H1 (cell line): Measurements from ENCODE around the gene ZNF648. TPM values are rescaled to one million over a fixed set of nuclear protein-coding genes. Genes with fewer than 3 reads are reported as not detected.

Experiments used
- CTCF ChIA-PET: fragments of 300-600 bp; sonication (Branson Sonifier 250); formaldehyde crosslinking; loops from one replicate; lab custom pipeline; 2021; ENCODE audit not compliant: partially characterized antibody; lab: Charles Lee
- POLR2A ChIA-PET: fragments of 300-600 bp; sonication (Branson Sonifier 250); formaldehyde crosslinking; loops from one replicate; lab custom pipeline; 2021; ENCODE audit warnings: inconsistent platforms; ENCODE audit not compliant: partially characterized antibody; lab: Charles Lee
- DNase-seq, 2 experiments: peaks; one replicate each; pipeline versions ENCODE4 v3.0.0 to v3.0.0-alpha.2; 2010 to 2022; ENCODE audit warnings: low spot score in 2 of 2, low read depth in 1 of 2, mixed read lengths in 1 of 2
- FAIRE-seq: peaks from 2 replicates; lab custom pipeline; 2011; peaks lifted over from hg19 to GRCh38; lab: Jason Lieb, UNC
- H2AFZ ChIP-seq: 2 replicates; pipeline ENCODE4 v1.8.1; 2012; ENCODE audit warnings: low read length, inconsistent platforms
- H2AK5ac ChIP-seq: 2 replicates; pipeline ENCODE4 v1.6.1; 2013; ENCODE audit warnings: low read depth, low read length
- H2BK120ac ChIP-seq: replicated peaks from 2 replicates; pipeline ENCODE3; 2013; ENCODE audit warnings: low read depth, low read length, inconsistent platforms
- H2BK12ac ChIP-seq: 2 replicates; pipeline ENCODE4 v1.6.1; 2013; ENCODE audit warnings: low read depth, low read length
- H2BK15ac ChIP-seq: 2 replicates; pipeline ENCODE4 v1.6.1; 2013; ENCODE audit warnings: low read length
- H2BK20ac ChIP-seq: 2 replicates; pipeline ENCODE4 v1.6.1; 2013; ENCODE audit warnings: low read length
- H2BK5ac ChIP-seq: 2 replicates; pipeline ENCODE4 v1.6.1; 2013; ENCODE audit warnings: low read depth, low read length
- H3K14ac ChIP-seq: 2 replicates; pipeline ENCODE4 v1.6.1; 2013; ENCODE audit warnings: inconsistent platforms; ENCODE audit not compliant: insufficient read length
- H3K18ac ChIP-seq: 2 replicates; pipeline ENCODE4 v1.6.1; 2013; ENCODE audit warnings: low read length; ENCODE audit errors: extremely low read depth
- H3K23ac ChIP-seq: 2 replicates; pipeline ENCODE4 v1.6.1; 2013; ENCODE audit warnings: inconsistent platforms; ENCODE audit not compliant: insufficient read length
- H3K23me2 ChIP-seq: 2 replicates; pipeline ENCODE4 v1.6.1; 2013; ENCODE audit warnings: low read depth, low read length
- H3K27ac ChIP-seq: 2 replicates; pipeline ENCODE4 v1.6.1; 2011; ENCODE audit warnings: low read depth, low read length, inconsistent platforms
- H3K27me3 ChIP-seq, 4 experiments: replicated peaks in 1 of 4; 1 replicate in 1 of 4; 2 replicates in 3 of 4; pipeline versions ENCODE4 v1.6.1 to v1.8.1; 2011 to 2013; ENCODE audit warnings: low read length in 3 of 4, mild to moderate bottlenecking in 3 of 4, inconsistent platforms in 2 of 4, mixed read lengths in 2 of 4, moderate library complexity in 1 of 4; ENCODE audit not compliant: control insufficient read depth in 3 of 4, insufficient read depth in 3 of 4; ENCODE audit errors: extremely low read depth in 1 of 4
- H3K36me3 ChIP-seq, 4 experiments: 2 replicates each; pipeline versions ENCODE4 v1.6.1 to v1.8.1; 2011 to 2013; ENCODE audit warnings: mild to moderate bottlenecking in 4 of 4, low read length in 3 of 4, moderate library complexity in 2 of 4, control low read depth in 1 of 4, inconsistent platforms in 1 of 4; ENCODE audit not compliant: insufficient read depth in 4 of 4, control insufficient read depth in 2 of 4
- H3K4ac ChIP-seq: replicated peaks from 2 replicates; pipeline ENCODE3; 2013; ENCODE audit warnings: low read length, low read depth, mixed read lengths, inconsistent platforms; ENCODE audit not compliant: insufficient read length
- H3K4me1 ChIP-seq, 4 experiments: replicated peaks in 1 of 4; 1 replicate in 1 of 4; 2 replicates in 3 of 4; pipeline versions ENCODE4 v1.6.1 to v1.8.1; 2011 to 2013; ENCODE audit warnings: low read length in 3 of 4, inconsistent platforms in 2 of 4, mixed read lengths in 1 of 4; ENCODE audit not compliant: insufficient read depth in 4 of 4, control insufficient read depth in 3 of 4
- H3K4me2 ChIP-seq, 2 experiments: 2 replicates each; pipeline versions ENCODE4 v1.6.1 to v1.8.1; 2011 to 2013; ENCODE audit warnings: low read depth in 2 of 2, low read length in 2 of 2, control low read depth in 1 of 2, inconsistent platforms in 1 of 2, mild to moderate bottlenecking in 1 of 2; ENCODE audit not compliant: insufficient read depth in 1 of 2
- H3K4me3 ChIP-seq, 4 experiments: fragments of 200-600, 300-600 bp in 1 of 4; sonication (generic), shearing (Covaris generic), sonication (Bioruptor Twin) in 1 of 4; 2 replicates each; pipeline versions ENCODE4 v1.5.1 to v1.8.1; 2011 to 2016; ENCODE audit warnings: low read length in 4 of 4, low read depth in 3 of 4, control low read depth in 2 of 4, inconsistent platforms in 2 of 4, mild to moderate bottlenecking in 2 of 4, mixed read lengths in 1 of 4, moderate library complexity in 1 of 4; ENCODE audit not compliant: insufficient read depth in 2 of 4; ENCODE audit errors: extremely low read depth in 1 of 4
- H3K56ac ChIP-seq: replicated peaks from 2 replicates; pipeline ENCODE3; 2013; ENCODE audit warnings: low read depth, mild to moderate bottlenecking, mixed read lengths, low read length, inconsistent platforms; ENCODE audit not compliant: insufficient read length
- H3K79me1 ChIP-seq: 2 replicates; pipeline ENCODE4 v1.6.1; 2013; ENCODE audit warnings: low read depth, low read length, control low read depth
- H3K79me2 ChIP-seq, 2 experiments: 2 replicates each; pipeline versions ENCODE4 v1.6.1 to v1.8.1; 2012 to 2013; ENCODE audit warnings: low read length in 2 of 2, mild to moderate bottlenecking in 2 of 2, inconsistent platforms in 1 of 2; ENCODE audit not compliant: insufficient read depth in 2 of 2, control insufficient read depth in 1 of 2
- H3K9ac ChIP-seq, 4 experiments: replicated peaks in 1 of 4; 1 replicate in 1 of 4; 2 replicates in 3 of 4; pipeline versions ENCODE4 v1.6.1 to v1.8.1; 2011 to 2013; ENCODE audit warnings: low read depth in 3 of 4, low read length in 3 of 4, control low read depth in 2 of 4, mild to moderate bottlenecking in 2 of 4, moderate library complexity in 2 of 4, inconsistent platforms in 1 of 4; ENCODE audit errors: extremely low read depth in 1 of 4
- H3K9me3 ChIP-seq, 2 experiments: 2 replicates each; pipeline versions ENCODE4 v1.6.1 to v1.8.1; 2012 to 2013; ENCODE audit warnings: mild to moderate bottlenecking in 2 of 2, moderate library complexity in 2 of 2, control low read depth in 1 of 2, inconsistent platforms in 1 of 2, low read depth in 1 of 2, low read length in 1 of 2, mixed read lengths in 1 of 2; ENCODE audit not compliant: insufficient read depth in 2 of 2
- H4K20me1 ChIP-seq, 2 experiments: replicated peaks in 1 of 2; 2 replicates each; pipeline versions ENCODE3 to v1.8.1; 2011 to 2013; ENCODE audit warnings: inconsistent platforms in 2 of 2, low read length in 2 of 2, mild to moderate bottlenecking in 1 of 2; ENCODE audit not compliant: insufficient read depth in 2 of 2, control insufficient read depth in 1 of 2
- H4K5ac ChIP-seq: 2 replicates; pipeline ENCODE4 v1.6.1; 2013; ENCODE audit warnings: low read length, low read depth, mixed read lengths, inconsistent platforms; ENCODE audit not compliant: insufficient read length
- H4K8ac ChIP-seq: 2 replicates; pipeline ENCODE4 v1.8.0; 2013; ENCODE audit warnings: mild to moderate bottlenecking, moderate library complexity, low read length, inconsistent platforms; ENCODE audit not compliant: insufficient read depth; ENCODE audit errors: extremely low read depth
- H4K91ac ChIP-seq: replicated peaks from 2 replicates; pipeline ENCODE3; 2013; ENCODE audit warnings: low read length, mixed read lengths, inconsistent platforms; ENCODE audit not compliant: insufficient read length
- GTF2F1 ChIP-seq: IDR thresholded peaks from 2 replicates; pipeline ENCODE4 v1.6.1; 2012; ENCODE audit warnings: low read depth, low read length, improper control_type of control experiment, borderline replicate concordance
- MAX ChIP-seq: IDR thresholded peaks from 2 replicates; pipeline ENCODE4 v1.6.1; 2012; ENCODE audit warnings: inconsistent platforms
- WGBS, 2 experiments: shearing (Covaris generic) in 1 of 2; methylation state at CpG; one replicate each; pipeline versions ENCODE4 v1.1.6 to v1.1.7; 2013 to 2015; ENCODE audit warnings: low lambda C conversion rate in 2 of 2, mixed read lengths in 2 of 2, inconsistent platforms in 1 of 2, low coverage in 1 of 2, missing lambda C conversion rate in 1 of 2; ENCODE audit not compliant: insufficient replicate concordance in 2 of 2, insufficient coverage in 1 of 2, insufficient read length in 1 of 2; ENCODE audit errors: extremely low coverage in 1 of 2, missing lambda C conversion rate in 1 of 2; 5-methylcytosine and 5-hydroxymethylcytosine counted together
- polyA plus RNA-seq, 7 experiments: library from polyadenylated mRNA; depleted of rRNA in 3 of 7; stranded (reverse) in 5 of 7; unstranded in 2 of 7; fragments of >200 nt in 5 of 7; fragments of 200-250 nt in 2 of 7; gene quantifications; 1 replicate in 5 of 7; 2 replicates in 1 of 7; 4 replicates in 1 of 7; pipeline versions ENCODE4 v1.2.1 to v1.2.3, GENCODE V29; 2011 to 2013; ENCODE audit warnings: missing spikeins in 2 of 7, mixed read lengths in 2 of 7
- total RNA-seq: library from RNA; stranded (reverse); fragmentation: NEBNext Ultra II Directional; extraction: Animal tissue kit (Norgen Biotek cat#: 25700); gene quantifications from 2 replicates; pipeline ENCODE4 v1.2.1, GENCODE V29; 2021

Gene ZNF648
- total and polyA plus RNA-seq, 2 of the 8 experiments (the other 6 are each of a cell fraction or from before 2014, with no cell fraction given), result 0.20 to 0.53 TPM

- no peak overlapping the region for H3K4me3 ChIP-seq
- H3K9me3 ChIP-seq, result no peaks in the 10 kb centered on the region
- ChIA-PET CTCF (interaction anchor here (1.0 to 1.7 kb wide), 5 partner anchors 9 to 324 kb away, joined by 3 to 10 read pairs (median 3); no protein-coding TSS in a partner anchor), POLR2A (no interaction called here)
- no peak overlapping the region for H4K8ac ChIP-seq
- H4K5ac ChIP-seq, result no peak overlapping the region
- H2BK20ac ChIP-seq, result no peak overlapping the region
- peaks cover 0 to 7% (median 4%) of the 10 kb centered on the region in 4 experiments; a peak in 4 of 7 replicates for H3K27me3 ChIP-seq
- no peak overlapping the region for H2BK15ac ChIP-seq
- H3K23ac ChIP-seq, result no peak overlapping the region
- no peak overlapping the region for H3K56ac ChIP-seq
- H3K14ac ChIP-seq, result no peak overlapping the region
- no peak overlapping the region for H3K9ac ChIP-seq
- no peak overlapping the region for H3K4me2 ChIP-seq
- no peak overlapping the region for H4K91ac ChIP-seq
- H2BK5ac ChIP-seq, result no peak overlapping the region
- no peak for TF ChIP-seq MAX
- no peak for TF ChIP-seq GTF2F1
- no peak overlapping the region for H3K18ac ChIP-seq
- no peaks in the 10 kb centered on the region for H4K20me1 ChIP-seq
- no peak overlapping the region for H3K4ac ChIP-seq
- DNase-seq (no peak), FAIRE-seq (no peak)
- H3K79me1 ChIP-seq, result no peaks in the 10 kb centered on the region
- no peak overlapping the region for H3K27ac ChIP-seq
- H2AFZ ChIP-seq, result no peak overlapping the region
- no peak overlapping the region for H2AK5ac ChIP-seq
- no peaks in the 10 kb centered on the region for H3K79me2 ChIP-seq
- H2BK120ac ChIP-seq, result no peak overlapping the region
- H3K23me2 ChIP-seq, result 0 out of 2 replicates have a peak, but pooled peaks cover 3% of the 10 kb centered on the region
- no peaks in the 10 kb centered on the region for H3K36me3 ChIP-seq
- WGBS, 2 experiments, result 93% methylated on average over 4 of the region's 4 CpGs; no CpG with 5 or more reads in 1 of the 2 experiments
- no peak overlapping the region for H2BK12ac ChIP-seq
- peaks cover 0 to 6% (median 0%) of the 10 kb centered on the region in 4 experiments; a peak in 2 of 7 replicates for H3K4me1 ChIP-seq
Observed at GRCh38 chr1:182071924-182072323, 10.4 kb upstream of the ZNF648 start.
